Measurements from ENCODE around the gene RASSF1.
"Not testable (repeated sequence)": the region's sequence is repeated elsewhere in the genome, so short reads cannot be mapped to it uniquely, and the experiment has no call there.

RASSF1 gene

DNA sequence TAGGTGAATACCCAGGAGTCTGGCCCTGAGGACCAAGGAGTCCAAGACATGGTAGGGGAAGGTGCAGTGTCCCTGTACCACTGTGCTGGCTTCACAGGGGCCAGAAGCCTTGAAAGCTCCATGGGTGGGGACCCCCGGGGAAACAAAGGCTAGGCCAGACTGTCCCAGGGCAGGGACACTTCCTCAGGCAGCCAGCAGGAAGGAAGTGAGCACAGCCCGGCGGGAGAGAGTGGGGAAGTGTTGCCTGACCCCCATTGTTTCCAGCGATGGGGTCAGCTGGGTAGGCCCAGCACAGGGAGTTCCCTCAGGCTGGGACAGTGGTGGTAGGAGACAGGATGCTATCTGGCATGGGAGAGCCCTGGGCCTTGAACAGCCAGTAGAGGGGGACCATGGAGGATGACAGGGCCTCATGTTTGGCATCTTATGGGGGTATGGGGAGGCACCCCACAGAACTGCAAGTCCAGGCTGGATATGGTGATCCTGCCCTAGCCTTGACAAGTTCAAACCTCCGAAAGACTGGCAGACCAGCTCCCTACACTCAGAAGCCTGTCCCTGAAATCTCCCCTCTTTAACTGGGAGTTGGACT, 16.9 kb downstream of the RASSF1 start:
- DNase-seq (ENCODE audit: low spot score) = no peak

DNA sequence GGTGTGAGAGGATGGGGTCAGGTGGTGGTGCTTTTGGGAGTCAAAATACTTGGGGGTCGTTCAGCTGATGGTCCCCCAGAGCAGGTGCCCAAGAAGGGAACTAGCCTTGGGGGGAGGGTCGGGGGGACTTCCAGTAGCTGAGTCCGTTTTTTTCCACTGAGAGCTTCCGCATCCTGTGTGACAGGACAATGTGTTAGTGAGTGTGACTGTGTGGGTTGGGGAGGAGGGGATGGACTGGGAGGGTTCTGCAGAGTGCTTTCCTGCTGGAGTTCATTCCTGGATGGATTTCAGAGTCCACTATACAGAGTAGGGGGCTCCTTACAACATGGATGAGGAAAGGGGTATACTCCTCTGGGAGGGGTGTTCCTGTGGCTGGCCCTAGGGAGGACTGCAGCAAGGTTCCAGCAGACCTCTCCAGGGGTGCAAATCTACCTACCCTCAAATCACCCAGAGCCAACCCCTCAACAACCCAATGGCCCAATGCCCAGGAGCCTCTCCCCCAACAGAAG, 17.5 kb downstream of the RASSF1 start:
- DNase-seq (ENCODE audit: low spot score) = no peak

DNA sequence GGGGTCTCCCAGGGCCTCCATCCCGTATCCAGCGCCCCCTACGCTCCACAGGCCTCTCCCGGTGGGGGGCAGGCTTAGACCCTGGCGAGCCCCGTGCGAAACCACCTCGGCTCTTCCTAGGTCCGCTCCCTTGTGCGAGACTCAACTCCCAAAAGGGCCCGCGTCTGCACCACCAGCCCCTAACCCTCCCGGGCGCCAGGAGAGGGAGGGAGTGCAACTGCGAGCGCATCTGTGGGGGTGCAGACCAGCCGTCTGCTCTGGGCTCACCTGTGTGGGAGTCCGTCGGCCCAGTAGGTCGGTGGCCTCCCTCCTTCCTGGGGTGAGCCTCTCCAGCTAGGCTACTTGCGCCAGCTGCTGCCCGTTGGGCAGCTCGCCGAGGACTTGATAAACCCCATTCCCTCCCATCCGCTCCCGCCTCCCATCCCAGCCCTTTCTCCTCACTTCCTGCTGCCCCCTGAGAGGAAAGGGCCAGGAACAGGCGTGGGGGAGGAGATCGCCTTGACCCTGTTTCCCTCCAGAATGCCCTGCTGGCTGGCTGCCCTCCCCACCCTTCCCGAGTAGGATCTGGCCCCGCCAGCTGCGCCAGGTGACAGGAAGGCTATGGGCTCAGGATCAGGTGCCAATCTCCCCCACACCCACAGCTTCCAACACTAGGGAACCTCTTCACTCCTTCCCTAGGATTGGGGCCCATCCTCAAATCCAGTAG, 18.1 kb downstream of the RASSF1 start, which contains the start of gene HYAL2:
Gene HYAL2 (minus strand): TSS at position 360 of the 706 bp plus-strand sequence. CDS start 2,256 bp downstream, outside the sequence.
- no peak for DNase-seq (ENCODE audit: low spot score)

DNA sequence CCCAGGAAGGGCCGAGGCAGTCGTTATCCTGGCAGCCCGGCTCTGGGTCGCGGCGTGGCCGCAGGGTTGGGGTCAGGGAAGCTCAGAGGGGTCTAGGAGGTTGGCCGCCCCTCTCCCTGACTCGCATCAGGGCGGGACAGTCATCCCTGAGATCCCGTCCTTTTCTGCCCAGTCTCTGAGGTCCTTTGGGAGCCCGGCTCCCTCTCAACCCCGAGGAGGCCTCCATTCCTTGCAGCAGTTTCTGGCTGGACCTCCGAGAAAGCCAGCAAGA, 18.6 kb downstream of the RASSF1 start:
- no peak for DNase-seq (ENCODE audit: low spot score)

DNA sequence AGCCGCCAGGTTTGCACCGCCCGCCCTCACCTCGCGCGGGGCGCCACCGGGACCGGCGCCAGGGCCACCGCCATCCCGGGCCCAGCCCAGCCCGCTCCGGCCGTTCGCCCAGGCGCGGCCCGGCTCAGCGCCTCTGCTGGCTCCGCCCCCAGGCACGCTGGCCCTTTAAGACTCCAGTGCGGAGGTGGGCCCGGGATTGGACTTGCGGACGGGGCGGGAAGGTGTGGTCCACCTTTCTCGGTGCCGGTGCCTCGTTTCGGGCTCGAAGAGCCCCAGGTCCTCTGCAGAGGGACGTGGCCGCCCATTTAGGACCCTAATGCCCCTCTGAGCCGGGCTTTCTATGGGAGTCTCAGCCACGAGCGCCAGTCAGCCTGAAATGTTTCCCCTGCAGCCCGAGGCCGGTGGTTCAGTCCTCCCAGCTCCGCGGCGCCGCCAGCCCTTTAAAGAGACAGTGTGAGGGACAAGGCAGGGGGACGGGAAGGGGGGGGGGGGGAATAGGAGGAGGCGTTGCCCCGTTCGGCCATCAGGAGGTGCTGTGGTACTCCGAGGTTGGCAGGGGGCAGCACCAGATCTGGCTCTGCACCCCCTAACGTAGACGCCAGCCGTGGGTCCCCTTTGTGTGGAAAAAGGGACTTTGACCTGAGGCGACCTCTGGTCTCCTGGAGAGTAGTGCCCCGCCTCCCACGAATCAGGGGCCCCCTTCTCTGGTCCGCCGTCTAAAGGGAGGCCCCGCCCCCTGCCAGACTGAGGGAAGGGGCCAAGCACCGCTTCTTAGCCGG, 19.1 kb downstream of the RASSF1 start:
- peak; percentile 89 for DNase-seq (ENCODE audit: low spot score)

DNA sequence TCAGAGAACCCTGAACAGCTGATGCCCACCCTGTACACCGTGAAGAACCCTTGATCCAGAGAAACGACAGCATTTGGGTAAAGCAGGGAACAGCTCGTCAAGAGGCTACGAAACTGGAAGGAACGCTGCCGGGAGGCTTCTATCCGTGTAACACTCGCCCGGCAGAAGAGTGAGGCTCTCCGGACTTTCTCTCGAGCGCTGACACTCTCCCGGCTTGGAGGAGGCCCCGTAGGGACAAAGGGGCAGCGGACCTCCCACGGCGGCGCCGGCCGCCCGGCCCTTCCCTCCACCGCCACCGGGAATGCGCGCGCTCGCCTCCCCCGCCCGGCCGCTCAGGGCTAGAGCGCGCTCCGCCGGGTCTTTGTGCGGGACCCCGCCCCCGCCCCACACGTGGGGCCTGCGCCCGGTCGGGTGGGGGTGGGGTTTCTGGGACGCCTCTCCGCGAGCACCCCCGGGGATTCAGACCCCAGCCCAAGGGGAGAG, 19.7 kb downstream of the RASSF1 start:
- DNase-seq (ENCODE audit: low spot score) = peak; percentile 85

DNA sequence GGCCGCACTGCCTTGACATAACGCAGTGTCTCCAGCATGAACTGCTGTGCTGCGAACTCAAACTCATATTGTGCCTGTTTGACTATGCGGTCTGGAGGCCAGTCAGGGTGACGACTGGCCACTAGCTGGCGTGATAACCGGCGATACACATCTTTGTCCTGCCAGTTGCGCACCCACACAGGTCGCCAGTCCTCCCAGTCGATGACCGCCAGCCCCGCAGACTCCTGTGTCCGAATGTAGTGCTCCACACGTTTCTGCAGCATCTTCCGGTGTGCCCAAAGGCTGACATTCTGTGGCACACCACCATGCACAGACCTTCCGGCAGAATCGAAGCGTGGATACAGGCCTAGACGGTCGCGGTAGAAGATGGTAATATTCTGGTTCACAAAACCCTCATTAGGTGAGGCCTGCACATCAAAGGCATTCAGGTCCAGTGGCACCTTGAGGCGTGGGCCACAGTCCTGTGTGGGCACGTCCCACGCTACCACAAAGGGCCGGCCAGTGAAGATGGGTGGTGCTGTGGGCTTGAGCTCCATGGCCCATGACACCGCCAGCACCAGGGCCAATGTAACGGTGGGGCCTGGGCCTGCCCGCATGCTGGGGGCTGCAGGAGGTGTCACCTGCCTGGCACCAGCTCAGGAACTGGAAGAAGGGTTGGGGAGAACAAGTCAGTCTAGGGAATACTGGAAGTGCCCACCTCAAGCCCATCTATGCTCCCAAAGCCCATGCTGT, 20.6 kb downstream of the RASSF1 start:
- DNase-seq (ENCODE audit: low spot score) = no peak

DNA sequence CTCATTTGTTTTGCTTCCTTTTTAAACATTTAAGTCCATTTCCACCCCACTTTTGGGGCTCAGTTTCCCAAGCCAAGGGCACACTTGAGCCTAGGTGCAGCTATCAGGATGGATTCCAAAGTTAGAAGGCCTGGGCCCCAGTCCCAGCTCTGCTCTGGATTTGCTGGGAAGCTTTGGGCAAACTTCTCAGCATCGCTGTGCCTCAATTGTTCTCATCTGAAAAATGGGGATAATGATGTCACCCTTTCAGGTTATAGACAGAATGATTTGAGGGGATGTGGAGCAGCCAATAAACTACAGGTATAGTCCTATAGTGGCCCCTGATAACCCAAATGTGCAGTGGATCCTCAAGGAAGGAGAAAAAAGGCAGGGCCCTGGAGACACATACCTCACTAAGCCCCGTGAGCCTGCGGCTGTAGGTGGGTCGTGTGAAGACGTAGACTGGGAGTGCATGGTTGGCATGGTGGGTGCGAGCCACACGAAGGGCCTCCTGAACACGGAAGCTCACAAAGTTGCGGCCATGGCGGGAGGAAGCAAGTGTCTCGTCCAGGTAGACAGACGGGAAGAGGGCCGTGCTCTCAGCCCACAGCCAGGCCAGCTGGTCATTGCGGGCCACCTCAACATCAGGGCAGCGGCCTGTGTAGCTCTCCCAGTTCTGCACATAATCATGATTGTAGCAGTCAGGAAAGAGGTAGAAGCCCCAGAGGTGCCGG, 21.3 kb downstream of the RASSF1 start:
- no peak for DNase-seq (ENCODE audit: low spot score)

DNA sequence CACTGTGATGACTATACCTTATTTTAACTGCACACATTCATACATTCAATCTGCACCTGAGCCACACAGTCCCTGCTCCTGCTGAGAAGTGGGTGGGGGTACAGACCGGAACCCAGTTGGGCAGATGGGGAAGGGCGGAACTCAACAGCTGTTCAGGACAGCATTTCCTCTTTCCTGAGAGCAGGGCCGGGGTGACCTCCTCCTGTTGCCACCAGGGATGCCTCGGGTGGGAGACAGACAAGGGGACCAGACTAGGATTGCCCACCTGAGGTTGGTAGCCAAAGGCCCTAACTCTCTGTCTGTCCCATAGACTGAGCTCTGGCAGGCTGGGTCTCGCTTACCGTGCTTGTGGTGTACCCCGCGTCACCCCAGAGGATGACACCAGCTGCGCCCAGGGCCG, 22.0 kb downstream of the RASSF1 start:
- DNase-seq (ENCODE audit: low spot score) = no peak

DNA sequence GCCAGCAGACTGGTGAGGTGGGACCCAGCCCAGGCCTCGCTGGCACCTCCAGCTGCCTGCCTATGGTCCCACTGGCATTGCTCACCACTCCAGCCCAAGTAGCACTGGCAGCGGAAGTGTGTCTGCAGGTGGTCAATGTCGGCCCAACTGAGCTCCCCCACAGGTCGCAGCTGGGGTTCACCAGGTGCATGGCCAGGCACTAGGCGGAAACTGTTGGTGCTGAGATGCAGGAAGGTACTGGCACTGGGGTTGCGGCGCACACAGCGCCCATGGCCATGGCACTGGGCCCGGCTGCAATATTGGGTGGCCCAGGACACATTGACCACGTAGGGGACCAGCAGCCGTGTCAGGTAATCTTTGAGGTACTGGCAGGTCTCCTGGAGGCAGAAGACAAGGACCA, 22.5 kb downstream of the RASSF1 start:
- DNase-seq (ENCODE audit: low spot score) = no peak

DNA sequence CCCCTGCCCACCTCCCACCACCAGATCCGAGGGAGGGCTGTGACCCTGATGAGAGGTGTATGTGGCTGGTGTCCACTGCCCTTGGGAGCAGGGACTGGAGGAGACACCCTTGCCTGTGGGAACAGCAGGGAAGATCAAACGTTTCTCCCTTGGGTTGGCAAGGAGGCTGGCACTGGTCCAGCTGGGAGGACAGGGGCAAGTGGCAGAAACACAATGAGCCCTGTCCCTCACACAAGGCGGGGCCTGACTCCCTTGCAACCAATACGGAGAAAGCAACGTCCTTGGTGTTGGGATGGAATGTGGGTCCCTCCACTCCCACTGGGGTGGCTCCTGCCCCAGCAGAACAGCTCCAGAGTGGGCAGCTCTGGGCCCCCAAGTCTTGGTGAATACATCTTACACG, 23.3 kb downstream of the RASSF1 start:
- no peak for DNase-seq (ENCODE audit: low spot score)

DNA sequence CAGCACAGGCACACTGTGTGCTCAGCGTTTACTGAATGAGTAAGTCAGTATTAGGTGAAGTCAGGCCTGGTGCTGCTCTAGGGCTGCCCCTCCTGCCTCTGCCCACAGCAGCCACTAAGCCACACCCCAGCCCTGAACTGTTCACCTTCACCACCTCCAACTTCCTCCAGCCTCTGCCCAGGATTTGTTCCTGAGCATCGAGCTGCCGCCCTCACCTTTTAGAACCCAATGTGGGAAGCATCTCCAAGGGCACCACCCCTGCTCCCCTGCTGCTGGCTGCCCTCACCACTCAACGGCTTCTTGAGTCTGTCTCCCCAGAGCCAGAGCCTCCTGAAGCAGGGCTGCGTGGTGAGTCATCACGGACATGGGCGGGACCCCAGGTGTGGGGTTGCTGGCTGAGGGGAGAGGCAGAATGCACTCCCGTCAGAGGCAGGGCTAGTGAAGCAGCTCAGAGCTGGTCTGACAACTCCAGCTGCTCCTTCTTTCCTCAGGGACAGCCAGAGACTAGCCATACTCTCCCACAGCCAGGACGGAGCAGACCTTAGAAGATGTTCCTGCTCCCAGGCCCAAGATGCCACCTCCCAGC, 23.9 kb downstream of the RASSF1 start:
- DNase-seq (ENCODE audit: low spot score) = no peak

DNA sequence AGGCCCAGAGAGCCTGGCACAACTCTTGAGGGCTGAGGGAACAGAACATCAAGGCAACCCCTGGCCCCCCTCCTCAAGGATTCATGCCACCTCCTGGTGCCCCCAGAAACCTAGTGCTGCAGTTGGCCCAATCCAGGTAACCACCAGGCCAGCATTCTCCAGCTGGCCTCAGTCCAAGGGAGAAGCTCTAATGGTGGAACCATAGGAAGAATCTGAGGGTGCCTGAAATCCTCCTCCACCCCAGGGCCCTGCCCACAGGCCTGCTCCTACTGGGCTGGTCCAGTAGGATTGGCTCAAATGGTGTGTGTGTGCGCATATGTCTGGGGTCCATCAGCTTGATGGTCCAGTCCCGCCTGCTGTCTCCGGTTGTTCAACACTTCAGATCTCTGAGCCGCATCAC, 25.8 kb downstream of the RASSF1 start:
- DNase-seq (ENCODE audit: low spot score) = no peak

DNA sequence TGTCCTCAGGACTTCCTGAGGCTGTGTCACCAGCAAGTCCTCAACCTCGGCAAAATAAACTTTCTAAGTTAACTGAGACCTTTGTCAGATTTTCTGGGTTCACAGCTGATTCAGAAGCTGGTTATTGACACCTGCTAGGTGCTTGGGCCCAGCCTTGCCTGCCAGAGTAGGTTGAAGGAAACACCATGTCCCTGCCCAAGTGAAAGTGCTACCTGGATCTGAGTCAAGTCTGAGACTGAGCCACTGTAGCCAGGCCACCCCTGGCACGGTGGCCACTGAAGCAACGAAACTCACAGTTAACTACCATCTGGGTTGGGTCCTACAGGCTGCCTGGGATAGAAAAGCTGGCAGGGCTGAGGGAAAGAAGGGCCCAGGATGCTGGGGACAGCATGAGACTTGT, 26.3 kb downstream of the RASSF1 start:
- no peak for DNase-seq (ENCODE audit: low spot score)

DNA sequence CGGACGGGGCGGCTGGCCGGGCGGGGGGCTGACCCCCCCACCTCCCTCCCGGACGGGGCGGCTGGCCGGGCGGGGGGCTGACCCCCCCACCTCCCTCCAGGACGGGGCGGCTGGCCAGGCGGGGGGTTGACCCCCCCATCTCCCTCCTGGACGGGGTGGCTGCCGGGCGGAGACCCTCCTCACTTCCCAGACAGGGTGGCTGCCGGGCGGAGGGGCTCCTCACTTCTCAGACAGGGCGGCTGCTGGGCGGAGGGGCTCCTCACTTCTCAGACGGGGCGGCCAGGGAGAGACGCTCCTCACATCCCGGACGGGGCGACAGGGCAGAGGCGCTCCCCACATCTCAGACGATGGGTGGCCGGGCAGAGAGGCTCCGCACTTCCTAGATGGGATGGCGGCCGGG, 28.6 kb downstream of the RASSF1 start:
- not testable (repeated sequence) for DNase-seq (ENCODE audit: low spot score)

DNA sequence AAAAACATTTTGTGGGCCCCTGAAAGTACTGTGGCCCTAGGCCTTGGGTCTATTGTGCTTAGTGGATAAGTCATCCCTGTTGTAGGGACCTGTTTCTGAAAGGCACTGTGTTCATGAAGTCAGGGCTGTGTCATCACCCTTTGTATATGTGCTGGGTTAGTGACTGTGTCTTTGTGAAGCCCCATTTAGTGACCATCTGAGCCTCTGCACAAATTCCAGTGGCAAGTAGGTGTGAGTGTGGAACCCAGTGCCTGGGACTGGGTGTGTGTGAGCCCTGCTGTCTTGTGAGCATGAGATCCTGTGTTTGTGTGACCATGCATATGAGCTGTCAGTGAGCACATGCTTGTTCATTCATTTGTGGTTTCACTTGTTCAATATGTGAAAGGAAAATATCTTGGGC, 36.0 kb downstream of the RASSF1 start:
- no peak for DNase-seq (ENCODE audit: low spot score)

DNA sequence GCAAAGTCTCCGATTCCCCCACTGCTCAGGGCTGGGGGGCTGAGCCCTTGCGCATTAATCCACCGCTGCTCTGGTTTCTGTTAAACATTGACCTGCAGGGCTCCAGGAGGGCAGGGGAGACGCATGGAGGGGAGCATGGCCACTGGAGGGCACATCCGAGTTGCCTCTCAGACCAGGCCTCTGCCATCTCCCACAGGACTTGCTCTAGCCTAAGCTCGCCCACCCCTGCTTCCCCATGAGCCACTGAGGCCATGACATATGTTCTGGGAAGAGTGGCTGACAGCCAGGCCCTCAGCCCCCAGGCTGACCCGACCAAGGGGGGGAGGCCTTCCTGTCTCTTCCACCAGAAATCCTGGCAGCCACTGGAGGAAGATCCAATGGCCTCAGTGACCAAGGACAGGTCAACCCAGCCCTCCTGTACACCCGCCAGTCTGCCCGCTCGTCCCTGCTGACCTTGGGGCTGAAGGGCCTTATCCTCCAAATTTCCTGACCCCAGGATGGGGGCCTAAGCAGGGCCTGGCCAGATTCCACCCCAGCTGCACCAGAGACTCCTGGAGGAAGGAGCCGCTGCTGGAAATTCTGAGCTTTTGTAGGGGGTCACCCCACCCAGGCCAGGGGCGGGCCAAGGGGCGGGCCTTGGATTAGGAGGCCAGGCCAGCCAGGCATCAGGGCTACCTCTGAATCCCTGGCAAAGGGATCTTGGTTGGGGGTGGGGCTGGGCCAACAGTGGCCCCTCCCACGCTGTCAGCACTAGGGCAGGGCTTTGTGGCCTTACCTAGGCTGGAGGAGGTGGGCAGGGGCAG, 37.4 kb downstream of the RASSF1 start, which contains the start of gene HYAL1:
Gene HYAL1 (minus strand): TSS at position 562 of the 803 bp plus-strand sequence. CDS start 618 bp downstream, outside the sequence.
- no peak for DNase-seq (ENCODE audit: low spot score)

DNA sequence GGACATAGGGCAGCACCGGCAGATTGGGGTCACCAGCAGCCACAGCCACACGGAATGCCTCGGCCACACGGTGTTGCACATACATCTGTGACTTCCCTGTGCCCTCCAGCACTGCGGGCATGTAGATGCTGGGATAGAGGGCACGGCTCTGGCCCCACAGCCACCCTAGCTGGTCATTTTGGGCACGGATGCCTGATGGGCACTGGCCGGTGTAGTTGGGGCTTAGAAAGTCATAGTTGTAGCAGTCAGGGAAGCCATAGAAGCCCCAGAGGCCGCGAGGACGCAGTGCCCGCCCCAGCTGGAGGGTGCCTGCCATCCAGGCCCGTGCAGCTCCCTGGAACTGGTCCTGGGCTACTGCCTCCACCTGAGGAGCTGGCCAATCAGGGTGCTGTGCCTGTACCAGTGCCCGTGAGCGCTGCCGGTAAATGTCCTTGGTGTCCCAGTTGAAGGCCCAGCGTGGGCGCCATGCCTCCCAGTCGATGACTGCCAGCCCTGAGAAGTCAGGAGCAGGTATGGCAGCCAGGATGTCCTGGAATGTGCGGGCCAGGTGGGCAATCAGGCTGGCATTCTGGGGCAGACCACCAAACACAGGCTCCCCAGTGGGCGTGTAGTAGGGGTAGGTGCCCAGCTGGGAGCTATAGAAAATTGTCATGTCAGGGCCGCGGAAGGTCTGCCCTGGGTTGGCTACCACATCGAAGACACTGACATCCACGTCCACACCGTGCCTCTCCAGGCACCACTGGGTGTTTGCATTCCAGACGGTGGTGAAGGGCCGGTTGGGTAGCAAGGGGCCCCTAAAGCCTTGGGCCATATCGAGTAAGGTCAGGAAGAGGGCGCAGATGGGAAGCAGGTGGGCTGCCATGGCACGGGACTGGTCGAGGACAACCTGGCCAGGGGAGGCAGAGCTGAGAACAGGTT, 38.3 kb downstream of the RASSF1 start:
- DNase-seq (ENCODE audit: low spot score) = no peak

DNA sequence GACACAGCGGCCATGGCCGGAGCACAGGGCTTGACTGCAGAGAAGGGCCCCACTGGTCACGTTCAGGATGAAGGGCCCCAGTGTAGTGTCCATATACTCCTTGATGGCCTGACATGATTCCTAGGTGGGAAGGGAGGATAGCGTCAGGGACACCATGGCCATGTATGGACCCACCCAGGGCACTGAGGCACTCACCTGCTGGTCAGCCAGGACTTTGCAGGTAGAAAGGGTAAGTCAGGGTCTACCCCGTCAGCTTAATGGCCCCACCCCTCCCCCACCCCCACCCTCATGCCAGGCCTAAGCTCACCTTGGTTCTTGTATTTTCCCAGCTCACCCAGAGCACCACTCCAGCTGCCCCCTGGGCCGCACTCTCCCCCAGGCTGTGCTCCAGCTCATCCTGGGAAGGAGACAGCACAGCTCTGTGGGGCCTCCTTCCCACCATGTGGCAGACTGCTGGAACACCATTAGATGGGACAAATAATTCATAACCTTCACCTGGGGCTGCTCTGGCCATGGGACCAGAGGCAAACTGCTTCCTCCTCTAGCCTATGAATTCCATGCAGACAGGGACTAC, 39.9 kb downstream of the RASSF1 start:
- DNase-seq (ENCODE audit: low spot score) = no peak
